Mucosa of descending colon (tissue), 3 donors: ENCODE measurements around the gene AXL. TPM values are rescaled to one million over a fixed set of nuclear protein-coding genes. Genes with fewer than 3 reads are reported as not detected.
"Not testable (repeated sequence)": the region's sequence is repeated elsewhere in the genome, so short reads cannot be mapped to it uniquely, and the experiment has no call there.

ENCODE experiments used
- ATAC-seq: fragments of 200-7000 bp; cut with Tn5 transposase; one replicate; pipeline ENCODE4 v1.9.1; 2020; ENCODE audit warnings: mild to moderate bottlenecking, moderate library complexity
- DNase-seq, 3 donors: peaks; one replicate each; pipeline ENCODE4 v3.0.0-alpha.2; 2020
- H3K36me3 ChIP-seq: fragments of 200-600 bp; one replicate; pipeline ENCODE4 v1.8.0; 2021; ENCODE audit warnings: low read depth, mild to moderate bottlenecking
- H3K4me1 ChIP-seq: fragments of 200-600 bp; one replicate; pipeline ENCODE4 v1.8.0; 2021; ENCODE audit warnings: low read depth, mild to moderate bottlenecking
- H3K4me3 ChIP-seq: fragments of 200-600 bp; one replicate; pipeline ENCODE4 v1.8.0; 2021; ENCODE audit warnings: mild to moderate bottlenecking
- H3K9me3 ChIP-seq: fragments of 200-600 bp; one replicate; pipeline ENCODE4 v1.8.0; 2021; ENCODE audit warnings: mild to moderate bottlenecking
- CTCF ChIP-seq: fragments of 200-600 bp; IDR thresholded peaks from one replicate; pipeline ENCODE4 v1.8.0; 2022; ENCODE audit warnings: antibody characterized with exemption, mild to moderate bottlenecking
- intact Hi-C, 2 donors: fragments of 100-400 bp; cut with DNase I in 1 of 2; cut with micrococcal nuclease in 1 of 2; formaldehyde crosslinking; loops; one replicate each; pipeline versions ENCODE4 v1.11.0 to v1.11.1; 2022; cut with DNase I, micrococcal nuclease
- total RNA-seq, 3 donors: library from RNA; stranded (reverse); fragmentation: NEBNext Ultra II Directional in 2 of 3; extraction: Animal tissue kit (Norgen Biotek cat#: 25700) in 2 of 3; gene quantifications; one replicate each; pipeline versions ENCODE4 v1.2.1 to v1.2.4, GENCODE V29; 2021 to 2023
- donor health status: DM: no; HTN: no; CAD: no; lungs with moderate emphysema.
- donor health status: DM: no; HTN: no; CAD: no.
- donor health status: DM: no; HTN: yes; CAD: no.

The AXL gene
- total RNA-seq, 3 donors from 2014 or later = 7.3 to 93.6 (median 19.3) TPM

GRCh38 chr19:41276231-41276630 lies 57.2 kb downstream of the AXL start:
- no peak for ATAC-seq
- Histone ChIP-seq H3K4me3 (no peak overlapping the region), H3K9me3 (no peaks in the 10 kb centered on the region), H3K4me1 (no peaks in the 10 kb centered on the region), H3K36me3 (peaks cover 43% of the 10 kb centered on the region)
- no peak for DNase-seq
- TF ChIP-seq CTCF = no peak
- intact Hi-C loops = no loop called here

GRCh38 chr19:41278478-41278877 lies 59.5 kb downstream of the AXL start:
- Histone ChIP-seq H3K4me3 (no peak overlapping the region), H3K4me1 (no peaks in the 10 kb centered on the region), H3K36me3 (peaks cover 31% of the 10 kb centered on the region), H3K9me3 (no peaks in the 10 kb centered on the region)
- no peak for DNase-seq
- intact Hi-C loops = no loop called here
- no peak for ATAC-seq
- no peak for TF ChIP-seq CTCF

- no peak for DNase-seq
- intact Hi-C loops = no loop called here
- no peak for ATAC-seq
- TF ChIP-seq CTCF = no peak
- Histone ChIP-seq H3K36me3 (peaks cover 15% of the 10 kb centered on the region), H3K4me1 (no peaks in the 10 kb centered on the region), H3K4me3 (no peak overlapping the region), H3K9me3 (no peaks in the 10 kb centered on the region)
Observed at GRCh38 chr19:41288673-41289530, 69.9 kb downstream of the AXL start.

- H3K9me3 ChIP-seq, DNase-seq, intact Hi-C loops, ATAC-seq, H3K4me3 ChIP-seq, H3K4me1 ChIP-seq: not testable (repeated sequence)
- H3K36me3 ChIP-seq = peaks cover 24% of the 10 kb centered on the region
Observed at GRCh38 chr19:41289814-41290213, 70.8 kb downstream of the AXL start.

- DNase-seq (no peak), ATAC-seq (no peak)
- H3K9me3 ChIP-seq = no peaks in the 10 kb centered on the region
- no peak overlapping the region for H3K4me3 ChIP-seq
- H3K36me3 ChIP-seq = peaks cover 30% of the 10 kb centered on the region
- no peak for TF ChIP-seq CTCF
- H3K4me1 ChIP-seq = peaks cover 17% of the 10 kb centered on the region
- intact Hi-C loops = no loop called here
Observed at GRCh38 chr19:41294393-41294792, 75.4 kb downstream of the AXL start.

- intact Hi-C loops = no loop called here
- Histone ChIP-seq H3K4me1 (peaks cover 24% of the 10 kb centered on the region), H3K9me3 (no peaks in the 10 kb centered on the region), H3K4me3 (no peak overlapping the region), H3K36me3 (peaks cover 34% of the 10 kb centered on the region)
- no peak for DNase-seq
- no peak for ATAC-seq
- no peak for TF ChIP-seq CTCF
Observed at GRCh38 chr19:41295499-41295898, 76.5 kb downstream of the AXL start.
